ENCODE data around the gene NOC4L. TPM values are rescaled to one million over a fixed set of nuclear protein-coding genes. Genes with fewer than 3 reads are reported as not detected.

NOC4L gene
- 11.7 and 18.3 TPM in 2 replicates for total RNA-seq

GRCh38 chr12:132144115-132144809, at the start of gene NOC4L, which contains the start of gene DDX51:
Gene NOC4L, plus strand, starts transcription at chr12:132144457. Its CDS starts 32 bp downstream, at chr12:132144489.
Gene DDX51, minus strand, starts transcription at chr12:132144319. Its CDS starts 23 bp downstream, at chr12:132144296.

Other genes with a start within 250 kb of the NOC4L start
- gene ULK1, start 249.8 kb upstream of the NOC4L start, total RNA-seq = 6.7 and 10.0 TPM in 2 replicates
- 13.6 and 14.0 TPM in 2 replicates for gene PUS1, start 215.2 kb upstream of the NOC4L start, total RNA-seq
- 6.0 and 9.6 TPM in 2 replicates for gene EP400, start 194.5 kb upstream of the NOC4L start, total RNA-seq
- 3.4 and 8.0 TPM in 2 replicates for gene DDX51, start 138 bp upstream of the NOC4L start, total RNA-seq
- not detected in 2 replicates for gene GALNT9, start 185.1 kb downstream of the NOC4L start, total RNA-seq

Data from tracheal epithelial cell (primary cell).